Measurements from ENCODE around the gene GOLPH3. TPM values are rescaled to one million over a fixed set of nuclear protein-coding genes. Genes with fewer than 3 reads are reported as not detected.

The GOLPH3 gene
- total RNA-seq, 1 donor from 2014 or later, result 112 TPM

DNA sequence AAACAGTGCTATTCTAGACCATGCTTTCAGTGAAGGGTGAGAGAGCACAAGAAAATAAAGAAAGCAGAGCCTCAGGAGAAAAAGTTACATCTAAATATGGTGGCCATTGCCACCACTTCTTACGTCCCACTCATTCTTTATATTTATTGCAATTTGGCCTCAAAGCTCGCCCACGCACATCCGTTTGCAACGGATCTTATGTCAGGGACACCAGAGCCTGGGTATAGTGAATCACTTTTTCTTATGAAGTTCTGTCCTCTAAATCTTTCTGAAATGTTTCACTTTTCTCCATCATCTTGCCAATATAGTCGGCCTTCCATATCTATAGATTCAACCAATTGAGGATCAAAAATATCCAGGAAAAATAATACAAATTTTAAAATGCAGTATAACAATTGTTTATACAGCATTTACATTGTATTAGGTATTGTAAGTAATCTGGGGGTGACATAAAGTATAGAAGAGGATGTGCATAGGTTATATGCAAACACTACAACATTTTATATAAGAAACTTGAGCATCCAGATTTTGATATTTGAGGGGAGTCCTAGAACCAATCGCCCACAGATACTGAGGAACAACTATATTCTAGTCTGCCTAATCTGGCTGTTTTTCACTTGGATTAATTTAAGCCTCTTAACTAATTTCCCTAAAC lies 35.2 kb downstream of the GOLPH3 start:
- Histone ChIP-seq H3K27ac (no peak overlapping the region), H3K4me3 (no peak overlapping the region), H3K36me3 (peaks cover 42% of the 10 kb centered on the region), H3K4me1 (peaks cover under 1% of the 10 kb centered on the region), H3K9me3 (no peaks in the 10 kb centered on the region), H3K27me3 (no peaks in the 10 kb centered on the region)
- TF ChIP-seq, protein P1, sequence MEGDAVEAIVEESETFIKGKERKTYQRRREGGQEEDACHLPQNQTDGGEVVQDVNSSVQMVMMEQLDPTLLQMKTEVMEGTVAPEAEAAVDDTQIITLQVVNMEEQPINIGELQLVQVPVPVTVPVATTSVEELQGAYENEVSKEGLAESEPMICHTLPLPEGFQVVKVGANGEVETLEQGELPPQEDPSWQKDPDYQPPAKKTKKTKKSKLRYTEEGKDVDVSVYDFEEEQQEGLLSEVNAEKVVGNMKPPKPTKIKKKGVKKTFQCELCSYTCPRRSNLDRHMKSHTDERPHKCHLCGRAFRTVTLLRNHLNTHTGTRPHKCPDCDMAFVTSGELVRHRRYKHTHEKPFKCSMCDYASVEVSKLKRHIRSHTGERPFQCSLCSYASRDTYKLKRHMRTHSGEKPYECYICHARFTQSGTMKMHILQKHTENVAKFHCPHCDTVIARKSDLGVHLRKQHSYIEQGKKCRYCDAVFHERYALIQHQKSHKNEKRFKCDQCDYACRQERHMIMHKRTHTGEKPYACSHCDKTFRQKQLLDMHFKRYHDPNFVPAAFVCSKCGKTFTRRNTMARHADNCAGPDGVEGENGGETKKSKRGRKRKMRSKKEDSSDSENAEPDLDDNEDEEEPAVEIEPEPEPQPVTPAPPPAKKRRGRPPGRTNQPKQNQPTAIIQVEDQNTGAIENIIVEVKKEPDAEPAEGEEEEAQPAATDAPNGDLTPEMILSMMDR (IDR thresholded peaks at IDR 0.05), result no peak
- DNase-seq, result peak; percentile 69
- peak; percentile 47 for ATAC-seq
- intact Hi-C loops (cut with DNase I), result no loop called here

DNA sequence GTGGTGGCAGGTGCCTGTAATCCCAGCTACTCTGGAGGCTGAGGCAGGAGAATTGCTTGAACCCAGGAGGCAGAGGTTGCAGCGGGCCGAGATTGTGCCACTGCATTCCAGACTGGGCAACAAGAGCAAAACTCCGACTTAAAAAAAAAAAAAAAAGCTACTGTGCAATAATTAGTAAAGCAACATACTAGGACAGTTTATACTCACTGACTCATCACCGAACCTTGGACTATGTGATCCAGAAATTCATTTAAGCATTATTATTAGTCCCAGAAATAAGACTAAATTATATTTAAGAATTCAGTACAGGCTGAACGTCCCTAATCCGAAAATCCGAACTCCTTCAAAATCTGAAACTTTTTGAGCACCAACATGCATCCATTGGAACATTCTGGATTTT lies 37.8 kb downstream of the GOLPH3 start:
- intact Hi-C loops (cut with DNase I), result no loop called here
- Histone ChIP-seq H3K27me3 (no peaks in the 10 kb centered on the region), H3K4me1 (no peaks in the 10 kb centered on the region), H3K4me3 (no peak overlapping the region), H3K27ac (no peak overlapping the region), H3K36me3 (peaks cover 63% of the 10 kb centered on the region), H3K9me3 (no peaks in the 10 kb centered on the region)
- no peak for DNase-seq
- ATAC-seq, result no peak
- TF ChIP-seq, protein P1 (IDR thresholded peaks at IDR 0.05), result no peak

DNA sequence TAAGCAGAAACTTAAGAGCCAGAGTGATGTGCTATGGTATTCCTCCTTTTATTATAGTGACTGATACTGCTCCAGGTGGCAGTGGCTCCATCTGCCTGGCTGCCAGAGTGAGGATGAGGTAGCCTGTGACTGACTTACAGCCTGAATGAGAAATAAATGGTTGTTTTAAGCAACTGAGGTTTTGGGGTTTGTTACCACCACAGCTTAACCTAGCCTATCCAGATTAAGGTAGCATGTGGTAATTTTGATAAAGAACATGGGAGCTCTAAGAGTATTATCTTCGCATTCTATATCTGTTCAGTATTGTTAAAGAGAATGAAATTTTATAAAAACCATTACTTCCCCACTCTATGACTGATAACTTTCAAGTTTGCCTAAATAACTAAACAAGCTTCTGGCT lies 39.0 kb downstream of the GOLPH3 start:
- Histone ChIP-seq H3K9me3 (no peaks in the 10 kb centered on the region), H3K27me3 (no peaks in the 10 kb centered on the region), H3K27ac (no peak overlapping the region), H3K36me3 (peaks cover 74% of the 10 kb centered on the region), H3K4me1 (no peaks in the 10 kb centered on the region), H3K4me3 (no peak overlapping the region)
- DNase-seq (no peak), ATAC-seq (no peak)
- TF ChIP-seq, protein P1 (IDR thresholded peaks at IDR 0.05), result no peak
- intact Hi-C loops (cut with DNase I), result no loop called here

DNA sequence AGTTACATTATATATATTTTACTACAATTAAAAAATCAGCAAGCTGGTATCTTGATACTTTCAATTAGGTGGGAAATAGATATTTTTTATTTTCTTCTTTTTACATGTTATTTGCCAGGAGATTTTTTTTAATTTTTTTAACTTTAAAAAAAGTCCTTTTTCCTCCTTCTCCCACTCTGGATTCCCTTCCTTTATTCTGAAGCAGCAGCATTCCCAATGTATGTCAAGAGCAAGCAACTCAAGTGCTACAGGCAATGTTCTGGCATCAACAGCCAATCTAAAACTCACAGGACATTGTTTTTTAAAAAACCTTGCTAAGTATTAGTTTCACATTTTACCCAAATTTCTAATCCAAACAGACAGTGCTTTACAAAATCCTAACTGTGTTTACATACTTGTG lies 41.4 kb downstream of the GOLPH3 start:
- H3K27ac ChIP-seq, result no peak overlapping the region
- no peak for DNase-seq
- no peak overlapping the region for H3K4me3 ChIP-seq
- peaks cover 4% of the 10 kb centered on the region for H3K4me1 ChIP-seq
- no peaks in the 10 kb centered on the region for H3K27me3 ChIP-seq
- TF ChIP-seq, protein P1 (IDR thresholded peaks at IDR 0.05), result no peak
- intact Hi-C loops (cut with DNase I), result no loop called here
- ATAC-seq, result no peak
- no peaks in the 10 kb centered on the region for H3K9me3 ChIP-seq
- peaks cover 65% of the 10 kb centered on the region for H3K36me3 ChIP-seq

DNA sequence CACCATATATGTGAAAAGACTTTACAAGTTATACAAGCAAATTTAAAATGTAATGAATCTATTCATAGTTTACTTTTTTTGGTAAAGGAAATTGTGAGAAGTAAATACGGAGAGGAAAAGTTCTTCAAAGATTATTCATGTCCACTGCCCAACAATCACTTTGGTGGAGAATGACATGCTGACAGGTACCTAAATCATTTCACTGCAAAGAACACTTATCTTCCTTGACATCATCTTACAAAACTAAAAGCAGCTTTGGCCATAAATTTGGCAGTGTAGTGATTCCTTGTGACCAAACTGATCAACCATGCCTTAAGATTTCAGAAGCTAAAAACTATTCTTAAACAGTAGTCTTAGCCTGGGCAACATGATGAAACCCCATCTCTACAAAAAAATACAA lies 42.5 kb downstream of the GOLPH3 start:
- TF ChIP-seq, protein P1 (IDR thresholded peaks at IDR 0.05), result no peak
- ATAC-seq, result no peak

DNA sequence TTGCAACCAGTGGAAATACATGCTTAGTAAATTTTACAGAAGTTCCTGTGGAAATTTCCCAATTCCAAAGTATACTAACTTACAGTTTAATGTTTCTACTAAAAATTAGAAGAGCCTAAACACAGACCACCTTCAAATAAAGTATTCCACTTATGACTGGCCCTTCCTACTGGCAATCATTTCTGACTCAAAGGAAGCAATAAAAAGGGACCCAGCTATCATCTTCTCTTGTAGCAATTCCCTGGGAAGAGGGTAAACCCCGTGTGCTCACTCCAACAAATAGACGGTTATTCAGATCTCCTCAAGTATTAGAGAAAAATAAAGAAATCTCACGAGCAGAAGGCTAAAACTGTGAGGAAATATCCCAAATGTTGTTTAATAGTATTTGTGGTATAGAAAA lies 43.3 kb downstream of the GOLPH3 start:
- ATAC-seq, result no peak
- peaks cover 4% of the 10 kb centered on the region for H3K4me1 ChIP-seq
- DNase-seq, result no peak
- intact Hi-C loops (cut with DNase I), result no loop called here
- no peak overlapping the region for H3K27ac ChIP-seq
- no peaks in the 10 kb centered on the region for H3K9me3 ChIP-seq
- H3K27me3 ChIP-seq, result no peaks in the 10 kb centered on the region
- TF ChIP-seq, protein P1 (IDR thresholded peaks at IDR 0.05), result no peak
- H3K4me3 ChIP-seq, result no peak overlapping the region
- peaks cover 67% of the 10 kb centered on the region for H3K36me3 ChIP-seq

More for the DNA sequence above, 42.5 kb downstream of the GOLPH3 start:
- intact Hi-C loops (cut with DNase I), result no loop called here
- no peak overlapping the region for H3K27ac ChIP-seq
- no peaks in the 10 kb centered on the region for H3K27me3 ChIP-seq
- peaks cover 62% of the 10 kb centered on the region for H3K36me3 ChIP-seq
- H3K4me1 ChIP-seq, result peaks cover 4% of the 10 kb centered on the region
- no peaks in the 10 kb centered on the region for H3K9me3 ChIP-seq
- H3K4me3 ChIP-seq, result no peak overlapping the region
- DNase-seq, result no peak
